ENCODE data around the gene CBLIF. TPM values are rescaled to one million over a fixed set of nuclear protein-coding genes. Genes with fewer than 3 reads are reported as not detected.
"Not testable (repeated sequence)": the region's sequence is repeated elsewhere in the genome, so short reads cannot be mapped to it uniquely, and the experiment has no call there.

Gene CBLIF
- total RNA-seq, 3 donors from 2014 or later, result not detected

DNA sequence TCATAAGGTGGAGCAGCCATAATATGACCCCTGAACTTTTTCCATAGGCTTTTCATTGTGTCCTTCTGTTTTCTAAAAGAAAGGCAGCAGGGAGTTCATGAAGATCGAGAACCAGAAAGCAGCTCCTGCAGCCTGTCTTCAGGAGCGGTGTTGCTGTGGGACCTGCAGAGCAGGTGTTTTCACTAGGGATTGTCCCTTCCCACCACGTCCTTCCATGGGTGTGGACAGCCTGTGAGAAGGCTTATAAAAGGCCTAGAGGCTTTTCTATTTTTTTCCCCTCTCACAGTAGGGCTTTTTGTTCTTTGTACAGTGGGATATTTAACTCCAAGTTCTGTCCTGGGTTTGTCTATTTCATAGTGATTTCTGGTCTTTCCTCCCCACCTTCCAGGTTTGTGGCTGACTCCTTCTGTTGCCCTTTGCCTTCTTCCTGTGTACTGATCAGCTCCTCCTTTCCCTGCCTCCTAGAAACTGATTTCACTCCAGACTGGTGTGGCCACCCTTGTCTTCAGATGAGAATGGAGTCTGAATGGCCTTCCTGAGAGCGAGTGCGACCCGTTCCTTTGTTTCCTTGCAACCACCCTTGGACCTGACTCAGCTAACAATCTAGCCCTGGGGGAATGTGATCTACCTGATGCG lies 44.8 kb downstream of the CBLIF start:
- ATAC-seq, result no peak
- H3K4me1 Mint-ChIP-seq (ENCODE audit: low read depth), result no peaks in the 10 kb centered on the region
- H3K4me3 Mint-ChIP-seq, result no peak overlapping the region
- H3K36me3 Mint-ChIP-seq (ENCODE audit: insufficient read depth), result peaks cover 7% of the 10 kb centered on the region
- H3K9me3 Mint-ChIP-seq, result no peaks in the 10 kb centered on the region
- no peak for DNase-seq
- H3K27me3 Mint-ChIP-seq (ENCODE audit: low read depth), result no peaks in the 10 kb centered on the region

DNA sequence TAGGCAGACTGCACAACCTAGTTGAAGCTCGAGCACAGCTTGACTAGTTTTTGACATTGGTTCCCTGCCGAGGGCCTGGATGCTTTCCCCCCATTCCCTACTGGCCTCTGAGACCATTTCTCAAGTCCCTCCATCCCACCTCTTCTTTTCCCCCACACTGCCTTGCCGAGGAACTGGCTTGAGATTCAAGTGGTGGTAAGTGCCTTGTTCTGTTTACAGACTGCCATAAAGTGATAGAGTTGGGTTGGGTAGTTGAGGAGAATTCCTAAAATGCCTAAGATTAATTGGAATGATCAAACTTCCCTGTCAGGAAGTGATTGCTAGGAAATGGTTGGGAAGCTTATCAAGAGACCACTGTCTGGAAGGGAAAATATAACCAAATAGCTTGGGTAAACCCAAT lies 50.9 kb downstream of the CBLIF start:
- H3K27me3 Mint-ChIP-seq (ENCODE audit: low read depth), result no peaks in the 10 kb centered on the region
- H3K9me3 Mint-ChIP-seq, result no peaks in the 10 kb centered on the region
- H3K4me1 Mint-ChIP-seq (ENCODE audit: low read depth), result no peaks in the 10 kb centered on the region
- DNase-seq (no peak), ATAC-seq (no peak)
- H3K36me3 Mint-ChIP-seq (ENCODE audit: insufficient read depth), result peaks cover 24% of the 10 kb centered on the region
- no peak overlapping the region for H3K4me3 Mint-ChIP-seq

DNA sequence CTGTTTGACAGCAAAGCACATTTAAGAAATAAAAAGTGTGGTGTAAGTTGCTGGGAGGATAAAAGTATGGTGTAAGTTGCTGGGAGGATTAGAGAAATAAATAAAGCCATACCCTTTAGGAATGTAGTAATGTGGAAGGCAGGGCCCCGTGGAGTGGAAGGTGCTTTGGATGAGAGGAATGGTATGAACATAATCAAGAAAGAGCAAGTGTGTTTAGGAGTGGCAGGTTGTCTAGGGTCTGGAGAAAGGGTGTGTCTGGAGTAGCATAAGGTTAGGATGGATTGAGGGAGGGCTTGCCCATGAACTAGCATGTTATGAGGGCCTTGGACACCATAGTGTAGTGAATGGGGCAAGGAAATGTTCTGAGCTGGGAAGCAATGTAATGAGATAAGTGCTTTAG lies 52.8 kb downstream of the CBLIF start:
- Mint-ChIP-seq H3K36me3 (ENCODE audit: insufficient read depth) (peaks cover 33% of the 10 kb centered on the region), H3K9me3 (no peaks in the 10 kb centered on the region), H3K4me1 (ENCODE audit: low read depth) (no peaks in the 10 kb centered on the region), H3K27me3 (ENCODE audit: low read depth) (no peaks in the 10 kb centered on the region), H3K4me3 (no peak overlapping the region)
- ATAC-seq, result no peak
- DNase-seq, result no peak

DNA sequence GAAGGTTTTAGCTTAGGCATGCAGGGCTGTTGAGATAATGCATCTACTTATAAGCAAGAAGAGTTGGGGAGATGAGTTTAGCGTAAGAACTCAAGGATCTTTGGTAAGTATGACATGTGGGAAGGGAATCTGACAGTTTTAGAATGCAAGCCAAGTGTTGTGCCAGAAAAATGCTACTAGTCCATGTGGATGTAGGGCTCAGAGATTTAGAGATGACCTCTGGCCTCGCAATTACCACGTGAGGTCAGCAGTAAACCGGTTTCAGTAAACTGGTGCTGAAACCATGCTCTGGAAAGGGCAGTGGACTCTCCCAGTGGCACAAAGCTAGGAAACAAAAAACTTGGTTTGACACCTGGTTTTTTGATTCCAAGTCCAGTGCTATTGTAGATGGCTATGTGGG lies 53.7 kb downstream of the CBLIF start:
- Mint-ChIP-seq H3K27me3 (ENCODE audit: low read depth) (no peaks in the 10 kb centered on the region), H3K4me3 (no peak overlapping the region), H3K36me3 (ENCODE audit: insufficient read depth) (peaks cover 38% of the 10 kb centered on the region), H3K9me3 (no peaks in the 10 kb centered on the region), H3K4me1 (ENCODE audit: low read depth) (no peaks in the 10 kb centered on the region)
- no peak for ATAC-seq
- DNase-seq, result no peak

DNA sequence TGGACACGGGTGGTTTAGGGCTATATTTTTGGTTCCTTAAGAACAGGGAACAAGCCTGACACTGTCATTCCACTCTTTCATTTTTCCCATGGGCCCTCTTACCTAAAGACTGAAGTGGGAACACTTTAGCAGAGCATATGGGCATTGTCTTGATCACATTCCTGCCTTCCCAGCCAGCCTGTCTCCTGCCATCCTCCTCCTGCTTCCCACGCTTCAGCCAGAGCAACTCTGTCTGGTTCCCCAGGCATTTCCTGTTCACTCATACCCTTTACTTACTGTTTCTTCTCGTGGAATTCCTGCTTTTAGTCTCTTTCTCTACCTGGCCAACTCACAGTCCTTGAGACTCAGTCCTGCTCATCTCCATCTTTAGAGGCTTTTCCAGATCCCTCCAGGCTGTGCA lies 57.5 kb downstream of the CBLIF start:
- Mint-ChIP-seq H3K4me3 (no peak overlapping the region), H3K4me1 (ENCODE audit: low read depth) (peaks cover 9% of the 10 kb centered on the region), H3K27me3 (ENCODE audit: low read depth) (no peaks in the 10 kb centered on the region), H3K9me3 (no peaks in the 10 kb centered on the region), H3K36me3 (ENCODE audit: insufficient read depth) (peaks cover 30% of the 10 kb centered on the region)
- DNase-seq (no peak), ATAC-seq (no peak)

DNA sequence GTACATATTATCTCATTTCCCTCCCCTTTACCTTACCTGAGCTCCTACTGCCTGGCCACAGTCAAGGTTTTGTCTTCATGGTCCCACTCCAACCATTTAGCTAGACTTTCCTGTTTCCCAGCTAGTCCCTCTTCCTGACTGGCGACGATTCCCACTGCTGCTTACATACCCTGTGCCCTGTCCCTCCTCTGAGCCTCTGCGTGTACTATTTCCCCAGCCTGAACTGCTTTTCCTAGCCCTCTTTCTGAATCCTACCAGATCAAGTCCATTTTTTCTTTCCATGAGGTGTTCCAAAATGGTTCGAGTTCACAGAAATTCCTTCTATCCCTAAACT lies 58.1 kb downstream of the CBLIF start:
- Mint-ChIP-seq H3K4me1 (ENCODE audit: low read depth) (peaks cover 11% of the 10 kb centered on the region), H3K36me3 (ENCODE audit: insufficient read depth) (peaks cover 25% of the 10 kb centered on the region), H3K27me3 (ENCODE audit: low read depth) (no peaks in the 10 kb centered on the region), H3K9me3 (no peaks in the 10 kb centered on the region), H3K4me3 (no peak overlapping the region)
- ATAC-seq (no peak), DNase-seq (no peak)

DNA sequence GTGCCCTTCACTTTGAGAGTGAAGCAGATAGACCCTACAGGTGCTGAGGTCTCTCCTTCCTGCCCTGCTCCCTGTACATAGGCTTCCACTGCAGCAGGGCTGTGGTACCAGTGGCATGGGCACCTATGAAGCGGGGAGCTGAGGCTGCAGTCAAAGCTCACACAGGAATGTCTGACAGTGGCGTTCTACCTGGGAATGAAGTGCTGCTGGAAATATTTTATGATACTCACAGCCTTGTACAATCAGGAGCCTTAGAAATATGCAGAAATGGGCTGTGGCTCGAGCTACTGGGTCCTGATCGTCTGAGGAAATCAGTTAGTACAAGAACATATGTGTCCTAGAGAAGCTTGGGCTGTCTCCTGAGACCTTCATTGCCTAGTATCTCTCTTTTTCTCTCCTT lies 59.5 kb downstream of the CBLIF start:
- Mint-ChIP-seq H3K9me3 (no peaks in the 10 kb centered on the region), H3K27me3 (ENCODE audit: low read depth) (no peaks in the 10 kb centered on the region), H3K36me3 (ENCODE audit: insufficient read depth) (peaks cover 22% of the 10 kb centered on the region), H3K4me1 (ENCODE audit: low read depth) (peaks cover 13% of the 10 kb centered on the region), H3K4me3 (no peak overlapping the region)
- ATAC-seq, result no peak
- no peak for DNase-seq

DNA sequence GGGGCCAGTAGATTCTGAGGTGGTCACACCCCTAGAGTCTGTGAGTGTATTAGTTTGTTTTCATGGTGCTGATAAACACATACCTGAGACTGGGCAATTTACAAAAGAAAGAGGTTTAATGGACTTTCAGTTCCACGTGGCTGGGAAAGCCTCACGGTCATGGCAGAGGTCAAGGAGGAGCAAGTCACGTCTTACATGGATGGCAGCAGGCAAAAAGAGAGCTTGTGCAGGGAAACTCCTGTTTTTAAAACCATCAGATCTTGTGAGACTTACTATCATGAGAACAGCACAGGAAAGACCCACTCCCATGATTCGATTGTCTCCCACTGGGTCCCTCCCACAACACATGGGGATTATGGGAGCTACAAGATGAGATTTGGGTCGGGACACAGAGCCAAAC lies 60.9 kb downstream of the CBLIF start:
- Mint-ChIP-seq H3K36me3 (ENCODE audit: insufficient read depth) (peaks cover 25% of the 10 kb centered on the region), H3K4me1 (ENCODE audit: low read depth) (peaks cover 13% of the 10 kb centered on the region)
- not testable (repeated sequence) for H3K9me3 Mint-ChIP-seq; DNase-seq; ATAC-seq; H3K27me3 Mint-ChIP-seq (ENCODE audit: low read depth); H3K4me3 Mint-ChIP-seq

DNA sequence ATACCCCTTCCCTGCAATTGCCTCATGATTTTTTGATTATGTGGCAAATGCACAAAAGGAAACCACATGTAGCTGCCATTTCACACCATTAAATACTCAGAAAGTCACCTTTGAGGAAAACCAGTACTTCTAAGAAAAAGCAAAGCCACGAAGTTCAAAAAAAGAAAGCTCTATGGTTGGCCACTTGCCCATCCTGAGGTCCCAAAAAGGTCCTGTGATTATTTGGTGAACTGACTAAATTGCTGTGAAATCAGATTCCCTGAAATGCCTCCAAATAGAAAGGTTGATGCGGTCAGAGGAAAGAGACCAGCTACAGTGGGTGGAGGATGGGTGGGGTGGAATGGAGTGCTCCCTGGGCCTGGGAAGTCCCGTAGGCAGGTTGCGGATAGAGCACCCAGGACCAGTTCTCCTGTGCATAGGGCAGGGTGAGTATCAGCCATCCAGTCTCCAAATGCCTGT lies 61.6 kb downstream of the CBLIF start:
- no peak for ATAC-seq
- Mint-ChIP-seq H3K4me3 (no peak overlapping the region), H3K36me3 (ENCODE audit: insufficient read depth) (peaks cover 19% of the 10 kb centered on the region)

DNA sequence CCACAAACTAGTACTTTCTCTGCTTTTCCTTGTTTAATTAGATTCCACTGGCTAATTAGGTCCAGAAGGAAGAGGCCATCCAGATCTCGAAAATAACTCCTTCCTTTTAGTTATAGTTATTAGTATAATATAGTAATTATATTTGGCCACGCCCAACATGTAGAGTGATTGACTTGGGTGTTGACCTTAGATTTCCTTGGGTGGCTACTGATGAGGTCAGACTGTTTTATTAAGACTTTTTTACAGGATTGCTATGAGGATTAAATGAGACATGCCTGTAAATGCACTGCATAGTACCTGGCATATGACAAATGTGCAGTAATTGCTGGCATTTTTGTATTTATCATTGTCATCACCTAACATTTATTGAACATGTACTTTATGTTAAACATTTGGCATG lies 63.2 kb downstream of the CBLIF start:
- no peak for ATAC-seq
- Mint-ChIP-seq H3K36me3 (ENCODE audit: insufficient read depth) (peaks cover 9% of the 10 kb centered on the region), H3K9me3 (no peaks in the 10 kb centered on the region), H3K27me3 (ENCODE audit: low read depth) (no peaks in the 10 kb centered on the region), H3K4me3 (no peak overlapping the region), H3K4me1 (ENCODE audit: low read depth) (peaks cover 13% of the 10 kb centered on the region)
- DNase-seq, result no peak

More for the DNA sequence above, 61.6 kb downstream of the CBLIF start:
- no peak for DNase-seq
- no peaks in the 10 kb centered on the region for H3K27me3 Mint-ChIP-seq (ENCODE audit: low read depth)
- H3K4me1 Mint-ChIP-seq (ENCODE audit: low read depth), result peaks cover 13% of the 10 kb centered on the region
- no peaks in the 10 kb centered on the region for H3K9me3 Mint-ChIP-seq

DNA sequence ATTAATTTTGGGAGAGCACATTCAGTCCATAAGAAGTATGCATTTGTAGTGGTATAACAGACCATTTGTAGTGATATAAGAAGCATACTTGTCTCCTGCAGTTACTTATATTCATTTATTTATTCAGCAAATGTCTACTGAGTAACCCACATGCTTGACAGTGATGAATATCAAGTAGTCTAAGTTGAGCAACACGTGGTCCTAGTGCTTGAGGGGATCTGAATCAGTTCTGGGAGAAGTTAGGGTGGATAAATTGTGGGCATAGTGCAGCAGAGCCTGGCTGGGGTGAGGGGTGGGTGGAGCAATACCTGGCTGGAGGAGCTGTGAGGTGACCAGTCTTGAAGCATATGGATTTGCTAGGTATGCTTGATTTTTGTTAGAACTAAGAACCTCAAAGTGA lies 65.8 kb downstream of the CBLIF start:
- Mint-ChIP-seq H3K9me3 (no peaks in the 10 kb centered on the region), H3K4me3 (no peak overlapping the region), H3K27me3 (ENCODE audit: low read depth) (no peaks in the 10 kb centered on the region), H3K4me1 (ENCODE audit: low read depth) (peaks cover 18% of the 10 kb centered on the region), H3K36me3 (ENCODE audit: insufficient read depth) (peaks cover 6% of the 10 kb centered on the region)
- ATAC-seq (no peak), DNase-seq (no peak)

Other genes starting within 250 kb of the CBLIF start
- gene OSBP, start 229.7 kb downstream of the CBLIF start, total RNA-seq, result 10 to 100 TPM; 32.5 to 39.4 (median 35.4) TPM
- 10 to 100 TPM; 51.3 to 56.2 (median 52.1) TPM for gene PATL1, start 176.5 kb downstream of the CBLIF start, total RNA-seq
- gene OR10V1, start 131.7 kb downstream of the CBLIF start, total RNA-seq, result not detected
- gene STX3, start 90.1 kb downstream of the CBLIF start, total RNA-seq, result 1 to 10 TPM; 5.6 to 6.3 (median 5.6) TPM
- gene MRPL16, start 34.7 kb downstream of the CBLIF start, total RNA-seq, result 10 to 100 TPM; 80.3 to 89.6 (median 81.2) TPM
- gene TCN1, start 21.0 kb upstream of the CBLIF start, total RNA-seq, result not detected
- gene OOSP3, start 33.3 kb upstream of the CBLIF start, total RNA-seq, result not detected
- not detected for gene OOSP1, start 92.9 kb upstream of the CBLIF start, total RNA-seq
- not detected for gene OOSP4A, start 118.5 kb upstream of the CBLIF start, total RNA-seq
- not detected for gene OOSP4B, start 171.7 kb upstream of the CBLIF start, total RNA-seq
- gene OOSP2, start 194.9 kb upstream of the CBLIF start, total RNA-seq, result not detected
- not detected for gene MS4A3, start 211.2 kb upstream of the CBLIF start, total RNA-seq
- not detected for gene MS4A2, start 243.2 kb upstream of the CBLIF start, total RNA-seq

Measured in activated T-cell treated with anti-CD3 and anti-CD28 coated beads, Interleukin-2, amount 50 U/mL, for 4 hours (primary cell).